Panc1 (cell line): ENCODE measurements around the gene ELAC1. TPM values are rescaled to one million over a fixed set of nuclear protein-coding genes. Genes with fewer than 3 reads are reported as not detected.

Source experiments
- ATAC-seq: fragments of 200-7000 bp; cut with Tn5 transposase; 2 replicates; pipeline ENCODE4 v1.9.1; 2020; ENCODE audit warnings: mild to moderate bottlenecking, moderate library complexity
- BruUV-seq: library from RNA; stranded (reverse); fragments of 400-500 nt; replicated peaks from 2 replicates; lab custom pipeline; 2021; lab: Mats Ljungman, UMichigan
- CTCF ChIA-PET: fragments of 300-600 bp; sonication (Branson Sonifier 250); formaldehyde crosslinking; loops from one replicate; lab custom pipeline; 2022; ENCODE audit warnings: antibody characterized with exemption; lab: Charles Lee
- POLR2A ChIA-PET: fragments of 300-600 bp; sonication (Branson Sonifier 250); formaldehyde crosslinking; loops from one replicate; lab custom pipeline; 2022; ENCODE audit warnings: antibody characterized with exemption; lab: Charles Lee
- DNase-seq: peaks from one replicate; pipeline ENCODE4 v3.0.0-alpha.2; 2010; ENCODE audit warnings: low read depth, low spot score
- H3K27ac ChIP-seq: 2 replicates; pipeline ENCODE4 v1.5.1; 2011; ENCODE audit warnings: mild to moderate bottlenecking, low read length, inconsistent platforms
- H3K27me3 ChIP-seq: fragments of 200-500 bp; sonication (Bioruptor generic); 2 replicates; pipeline ENCODE4 v1.6.0; 2014; ENCODE audit warnings: low read length, inconsistent platforms; ENCODE audit not compliant: control insufficient read depth, insufficient read depth
- H3K36me3 ChIP-seq: fragments of 200-500 bp; sonication (Bioruptor generic); 2 replicates; pipeline ENCODE4 v1.5.1; 2014; ENCODE audit warnings: inconsistent platforms, mild to moderate bottlenecking, low read length, moderate library complexity; ENCODE audit not compliant: control insufficient read depth, insufficient read depth
- H3K4me1 ChIP-seq: 2 replicates; pipeline ENCODE4 v1.5.1; 2011; ENCODE audit warnings: inconsistent platforms, mild to moderate bottlenecking, low read length, moderate library complexity; ENCODE audit not compliant: control insufficient read depth, insufficient read depth
- H3K4me3 ChIP-seq, 2 experiments: 2 replicates each; pipeline ENCODE4 v1.5.1; 2011 to 2012; ENCODE audit warnings: low read depth in 2 of 2, low read length in 2 of 2, mild to moderate bottlenecking in 2 of 2, inconsistent platforms in 1 of 2, moderate library complexity in 1 of 2
- H3K9me3 ChIP-seq: fragments of 200-500 bp; sonication (Bioruptor generic); 2 replicates; pipeline ENCODE4 v1.5.1; 2014; ENCODE audit warnings: low read depth, mild to moderate bottlenecking, inconsistent platforms, low read length, moderate library complexity; ENCODE audit not compliant: control insufficient read depth, insufficient read depth
- POLR2AphosphoS5 ChIP-seq: IDR thresholded peaks from 2 replicates; pipeline ENCODE4 v1.6.1; 2012; ENCODE audit warnings: mild to moderate bottlenecking, low read depth, low read length, moderate library complexity
- SIN3A ChIP-seq: IDR thresholded peaks from 2 replicates; pipeline ENCODE4 v1.6.1; 2012; ENCODE audit warnings: low read depth, mild to moderate bottlenecking, low read length, moderate library complexity, borderline replicate concordance; ENCODE audit not compliant: insufficient read depth
- TCF7L2 ChIP-seq: IDR thresholded peaks from 2 replicates; pipeline ENCODE4 v1.6.1; 2011; ENCODE audit warnings: mild to moderate bottlenecking, low read depth, low read length, inconsistent platforms
- in situ Hi-C: cut with HindIII; loops from 2 replicates; pipeline ENCODE4 v1.10.0; 2016; ENCODE audit warnings: low sequenced_read_pairs, low pct_unique_long_range_greater_than_20kb
- intact Hi-C: fragments of 100-400 bp; cut with micrococcal nuclease; formaldehyde crosslinking; loops from one replicate; pipeline ENCODE4 v1.10.0; 2022; ENCODE audit not compliant: unreplicated experiment
- total RNA-seq: library from RNA; stranded (reverse); gene quantifications from one replicate; pipeline ENCODE4 v1.2.1, GENCODE V29; 2021; ENCODE audit not compliant: unreplicated experiment
- TF ChIP-seq, protein P1 (sequence below), 2 experiments: IDR thresholded peaks; 2 replicates each; pipeline ENCODE4 v1.6.1; 2011 to 2012; ENCODE audit warnings: low read depth in 2 of 2, control low read depth in 1 of 2, low read length in 1 of 2, mild to moderate bottlenecking in 1 of 2, moderate library complexity in 1 of 2; ENCODE audit not compliant: insufficient read depth in 1 of 2
- TF ChIP-seq, protein P2 (sequence below): fragments of 450-650 bp; IDR thresholded peaks from 2 replicates; pipeline ENCODE4 v1.5.1; 2017; ENCODE audit warnings: mild to moderate bottlenecking

The ELAC1 gene
- total RNA-seq, 1 experiment from 2014 or later: 4.6 TPM

DNA sequence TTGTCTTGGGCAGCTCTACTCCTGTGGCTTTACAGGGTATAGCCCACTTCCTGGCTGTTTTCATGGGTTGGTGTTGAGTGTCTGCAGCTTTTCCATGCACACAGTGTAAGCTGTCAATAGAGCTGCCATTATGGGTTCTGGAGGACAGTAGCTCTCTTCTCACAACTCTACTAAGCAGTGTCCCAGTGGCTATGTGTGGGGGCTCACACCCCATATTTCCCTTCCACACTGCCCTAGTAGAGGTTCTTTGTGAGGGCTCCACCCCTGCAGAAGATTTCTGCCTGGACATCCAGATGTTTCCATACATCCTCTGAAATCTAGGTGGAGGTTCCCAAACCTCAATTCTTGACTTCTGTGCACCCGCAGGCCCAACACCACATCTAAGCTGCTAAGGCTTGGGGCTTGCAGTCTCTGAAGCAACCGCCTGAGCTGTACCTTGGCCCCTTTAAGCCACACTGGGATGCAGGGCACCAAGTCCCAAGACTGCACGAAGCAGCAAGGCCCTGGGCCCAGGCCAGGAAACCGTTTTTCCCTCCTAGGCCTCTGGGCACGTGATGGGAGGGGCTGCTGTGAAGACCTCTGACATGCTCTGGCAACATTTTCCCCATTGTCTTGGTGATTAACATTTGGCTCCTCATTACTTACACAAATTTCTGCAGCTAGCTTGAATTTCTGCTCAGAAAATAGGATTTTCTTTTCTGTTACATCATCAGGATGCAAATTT, 9.4 kb downstream of the ELAC1 start:
- H3K4me1 ChIP-seq: no peaks in the 10 kb centered on the region
- ChIA-PET POLR2A (no interaction called here), CTCF (no interaction called here)
- ATAC-seq (no peak), DNase-seq (no peak)
- no peaks in the 10 kb centered on the region for H3K27me3 ChIP-seq
- in situ Hi-C loops: no loop called here
- BruUV-seq: no TSS peak
- no peaks in the 10 kb centered on the region; the same call in 1 of the 2 replicates for H3K36me3 ChIP-seq
- H3K9me3 ChIP-seq: no peaks in the 10 kb centered on the region
- H3K27ac ChIP-seq: no peak overlapping the region
- TF ChIP-seq, protein P1, sequence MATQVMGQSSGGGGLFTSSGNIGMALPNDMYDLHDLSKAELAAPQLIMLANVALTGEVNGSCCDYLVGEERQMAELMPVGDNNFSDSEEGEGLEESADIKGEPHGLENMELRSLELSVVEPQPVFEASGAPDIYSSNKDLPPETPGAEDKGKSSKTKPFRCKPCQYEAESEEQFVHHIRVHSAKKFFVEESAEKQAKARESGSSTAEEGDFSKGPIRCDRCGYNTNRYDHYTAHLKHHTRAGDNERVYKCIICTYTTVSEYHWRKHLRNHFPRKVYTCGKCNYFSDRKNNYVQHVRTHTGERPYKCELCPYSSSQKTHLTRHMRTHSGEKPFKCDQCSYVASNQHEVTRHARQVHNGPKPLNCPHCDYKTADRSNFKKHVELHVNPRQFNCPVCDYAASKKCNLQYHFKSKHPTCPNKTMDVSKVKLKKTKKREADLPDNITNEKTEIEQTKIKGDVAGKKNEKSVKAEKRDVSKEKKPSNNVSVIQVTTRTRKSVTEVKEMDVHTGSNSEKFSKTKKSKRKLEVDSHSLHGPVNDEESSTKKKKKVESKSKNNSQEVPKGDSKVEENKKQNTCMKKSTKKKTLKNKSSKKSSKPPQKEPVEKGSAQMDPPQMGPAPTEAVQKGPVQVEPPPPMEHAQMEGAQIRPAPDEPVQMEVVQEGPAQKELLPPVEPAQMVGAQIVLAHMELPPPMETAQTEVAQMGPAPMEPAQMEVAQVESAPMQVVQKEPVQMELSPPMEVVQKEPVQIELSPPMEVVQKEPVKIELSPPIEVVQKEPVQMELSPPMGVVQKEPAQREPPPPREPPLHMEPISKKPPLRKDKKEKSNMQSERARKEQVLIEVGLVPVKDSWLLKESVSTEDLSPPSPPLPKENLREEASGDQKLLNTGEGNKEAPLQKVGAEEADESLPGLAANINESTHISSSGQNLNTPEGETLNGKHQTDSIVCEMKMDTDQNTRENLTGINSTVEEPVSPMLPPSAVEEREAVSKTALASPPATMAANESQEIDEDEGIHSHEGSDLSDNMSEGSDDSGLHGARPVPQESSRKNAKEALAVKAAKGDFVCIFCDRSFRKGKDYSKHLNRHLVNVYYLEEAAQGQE (IDR thresholded peaks at IDR 0.05; ENCODE audit: insufficient read depth in 1 of 2, low read depth in 2 of 2, low read length in 1 of 2): no peak
- TF ChIP-seq SIN3A: no peak
- TF ChIP-seq TCF7L2: no peak
- no peak for TF ChIP-seq POLR2AphosphoS5
- TF ChIP-seq, protein P2, sequence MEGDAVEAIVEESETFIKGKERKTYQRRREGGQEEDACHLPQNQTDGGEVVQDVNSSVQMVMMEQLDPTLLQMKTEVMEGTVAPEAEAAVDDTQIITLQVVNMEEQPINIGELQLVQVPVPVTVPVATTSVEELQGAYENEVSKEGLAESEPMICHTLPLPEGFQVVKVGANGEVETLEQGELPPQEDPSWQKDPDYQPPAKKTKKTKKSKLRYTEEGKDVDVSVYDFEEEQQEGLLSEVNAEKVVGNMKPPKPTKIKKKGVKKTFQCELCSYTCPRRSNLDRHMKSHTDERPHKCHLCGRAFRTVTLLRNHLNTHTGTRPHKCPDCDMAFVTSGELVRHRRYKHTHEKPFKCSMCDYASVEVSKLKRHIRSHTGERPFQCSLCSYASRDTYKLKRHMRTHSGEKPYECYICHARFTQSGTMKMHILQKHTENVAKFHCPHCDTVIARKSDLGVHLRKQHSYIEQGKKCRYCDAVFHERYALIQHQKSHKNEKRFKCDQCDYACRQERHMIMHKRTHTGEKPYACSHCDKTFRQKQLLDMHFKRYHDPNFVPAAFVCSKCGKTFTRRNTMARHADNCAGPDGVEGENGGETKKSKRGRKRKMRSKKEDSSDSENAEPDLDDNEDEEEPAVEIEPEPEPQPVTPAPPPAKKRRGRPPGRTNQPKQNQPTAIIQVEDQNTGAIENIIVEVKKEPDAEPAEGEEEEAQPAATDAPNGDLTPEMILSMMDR: no peak
- intact Hi-C loops: no loop called here
- H3K4me3 ChIP-seq: no peak overlapping the region

DNA sequence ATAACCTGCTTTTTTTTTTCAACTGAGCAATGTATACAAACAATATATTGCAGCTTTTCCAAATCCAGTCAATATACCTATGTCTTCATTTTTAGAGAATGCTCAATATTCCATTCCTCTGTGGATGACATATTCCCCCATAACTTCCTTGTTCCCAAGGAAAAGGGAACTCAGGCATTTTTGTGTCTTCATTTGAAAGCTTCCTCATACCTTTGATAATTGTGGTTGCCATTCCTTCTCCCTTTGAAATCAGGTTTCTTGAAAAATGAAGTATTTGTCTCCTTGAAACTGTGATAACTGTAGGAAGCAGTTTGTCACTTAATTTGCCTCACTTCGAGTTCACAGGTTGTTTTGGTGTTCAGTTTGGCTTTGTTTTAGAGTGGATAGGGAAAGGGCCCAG, 13.5 kb downstream of the ELAC1 start:
- H3K27me3 ChIP-seq: no peaks in the 10 kb centered on the region
- H3K9me3 ChIP-seq: no peaks in the 10 kb centered on the region
- ATAC-seq (no peak), DNase-seq (no peak)
- ChIA-PET CTCF (no interaction called here), POLR2A (no interaction called here)
- no TSS peak for BruUV-seq
- TF ChIP-seq TCF7L2 (no peak), POLR2AphosphoS5 (no peak), SIN3A (no peak)
- TF ChIP-seq, protein P2: no peak
- TF ChIP-seq, protein P1 (IDR thresholded peaks at IDR 0.05; ENCODE audit: insufficient read depth in 1 of 2, low read depth in 2 of 2, low read length in 1 of 2): no peak
- intact Hi-C loops (no loop called here), in situ Hi-C loops (no loop called here)
- no peak overlapping the region for H3K27ac ChIP-seq
- no peak overlapping the region for H3K4me3 ChIP-seq
- no peaks in the 10 kb centered on the region for H3K4me1 ChIP-seq
- no peaks in the 10 kb centered on the region for H3K36me3 ChIP-seq
